Thymus (tissue), 11 donors: Measurements from ENCODE around the gene USP20. TPM values are rescaled to one million over a fixed set of nuclear protein-coding genes. Genes with fewer than 3 reads are reported as not detected.
A peak's percentile ranks its signal among the peaks of the same experiment; 100 is the strongest.

Source experiments
- DNase-seq, 9 donors: peaks; one replicate each; pipeline ENCODE4 v3.0.0-alpha.2; 2013; ENCODE audit warnings: low spot score in 9 of 9, low read depth in 6 of 9, missing footprints in 1 of 9
- H3K27ac ChIP-seq, 2 donors: one replicate each; pipeline ENCODE4 v1.5.1; 2013; ENCODE audit warnings: control low read depth in 1 of 2, low read depth in 1 of 2, low read length in 1 of 2, mild to moderate bottlenecking in 1 of 2, moderate library complexity in 1 of 2
- H3K27me3 ChIP-seq, 2 donors: one replicate each; pipeline ENCODE4 v1.5.1; 2013; ENCODE audit warnings: low read length in 1 of 2; ENCODE audit not compliant: control insufficient read depth in 2 of 2, insufficient read depth in 1 of 2
- H3K36me3 ChIP-seq, 2 donors: one replicate each; pipeline ENCODE4 v1.5.1; 2013; ENCODE audit warnings: low read length in 1 of 2, mild to moderate bottlenecking in 1 of 2, moderate library complexity in 1 of 2; ENCODE audit not compliant: control insufficient read depth in 2 of 2, insufficient read depth in 2 of 2
- H3K4me1 ChIP-seq, 2 donors: one replicate each; pipeline ENCODE4 v1.5.1; 2013; ENCODE audit warnings: low read length in 2 of 2; ENCODE audit not compliant: control insufficient read depth in 2 of 2, insufficient read depth in 2 of 2
- H3K4me3 ChIP-seq, 2 donors: one replicate each; pipeline ENCODE4 v1.5.1; 2013; ENCODE audit warnings: low read length in 2 of 2, control low read depth in 1 of 2, mild to moderate bottlenecking in 1 of 2
- H3K9me3 ChIP-seq, 2 donors: one replicate each; pipeline ENCODE4 v1.5.1; 2013; ENCODE audit warnings: low read length in 1 of 2, mild to moderate bottlenecking in 1 of 2; ENCODE audit not compliant: control insufficient read depth in 2 of 2, insufficient read depth in 1 of 2
- WGBS: extraction: QIAGEN DNeasy Blood & Tissue Kit; methylation state at CpG from one replicate; pipeline ENCODE4 v1.1.7; 2013; 5-methylcytosine and 5-hydroxymethylcytosine counted together
- polyA plus RNA-seq: library from polyadenylated mRNA; stranded (reverse); fragments of 200-250 nt; gene quantifications from one replicate; pipeline ENCODE4 v1.2.3, GENCODE V29; 2013
- total RNA-seq: library from RNA; stranded (reverse); fragments of 120-200 nt; gene quantifications from one replicate; pipeline ENCODE4 v1.2.4, GENCODE V29; 2013
- donor health status: healthy.

USP20 gene
- total and polyA plus RNA-seq, 2 donors = 30.4 to 175 TPM

DNA sequence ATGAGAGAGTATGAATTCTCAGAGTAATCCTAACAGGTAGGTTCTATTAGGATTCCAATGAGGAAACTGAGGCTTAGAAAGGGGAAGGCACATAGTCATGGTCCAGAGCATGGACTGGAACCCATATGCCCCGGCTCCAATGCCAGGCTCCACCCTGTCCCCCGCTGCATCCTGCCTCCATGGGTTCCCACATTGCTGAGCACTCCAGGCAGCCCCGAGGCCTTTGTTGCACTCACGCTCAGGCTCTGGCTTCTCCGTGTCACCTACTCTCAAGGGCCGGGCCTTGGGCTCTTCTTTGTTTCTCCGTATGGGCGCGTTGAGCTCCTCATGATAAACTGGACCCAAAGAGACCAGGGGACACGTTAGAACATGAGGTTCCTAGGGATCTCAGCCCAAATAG lies 6.3 kb upstream of the USP20 start:
- H3K4me3 ChIP-seq = no peak overlapping the region
- WGBS = 99% methylated on average over 10 of the region's 10 CpGs
- no peaks in the 10 kb centered on the region for H3K27me3 ChIP-seq
- H3K36me3 ChIP-seq = peaks cover 49 to 73% of the 10 kb centered on the region in 2 donors
- H3K4me1 ChIP-seq = peaks cover 2 to 3% of the 10 kb centered on the region in 2 donors
- no peaks in the 10 kb centered on the region for H3K9me3 ChIP-seq
- H3K27ac ChIP-seq = no peak overlapping the region
- no peak for DNase-seq

DNA sequence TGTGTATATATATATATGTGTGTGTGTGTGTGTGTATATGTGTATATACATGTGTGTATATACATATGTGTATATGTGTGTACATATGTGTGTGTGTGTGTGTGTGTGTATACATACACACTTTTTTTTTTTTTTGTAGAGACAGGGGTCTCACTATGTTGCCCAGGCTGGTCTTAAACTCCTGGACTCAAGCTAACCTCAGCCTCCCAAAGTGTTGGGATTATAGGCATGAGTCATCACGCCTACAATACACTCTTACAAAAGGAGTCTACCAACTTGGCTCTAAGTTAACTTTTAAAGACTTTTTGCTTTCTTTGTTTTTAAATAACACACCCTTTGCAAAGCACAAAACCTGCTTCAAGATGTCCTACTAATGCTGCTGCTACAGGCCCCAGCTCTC lies 2.3 kb upstream of the USP20 start:
- peaks cover 43 to 71% of the 10 kb centered on the region in 2 donors for H3K36me3 ChIP-seq

DNA sequence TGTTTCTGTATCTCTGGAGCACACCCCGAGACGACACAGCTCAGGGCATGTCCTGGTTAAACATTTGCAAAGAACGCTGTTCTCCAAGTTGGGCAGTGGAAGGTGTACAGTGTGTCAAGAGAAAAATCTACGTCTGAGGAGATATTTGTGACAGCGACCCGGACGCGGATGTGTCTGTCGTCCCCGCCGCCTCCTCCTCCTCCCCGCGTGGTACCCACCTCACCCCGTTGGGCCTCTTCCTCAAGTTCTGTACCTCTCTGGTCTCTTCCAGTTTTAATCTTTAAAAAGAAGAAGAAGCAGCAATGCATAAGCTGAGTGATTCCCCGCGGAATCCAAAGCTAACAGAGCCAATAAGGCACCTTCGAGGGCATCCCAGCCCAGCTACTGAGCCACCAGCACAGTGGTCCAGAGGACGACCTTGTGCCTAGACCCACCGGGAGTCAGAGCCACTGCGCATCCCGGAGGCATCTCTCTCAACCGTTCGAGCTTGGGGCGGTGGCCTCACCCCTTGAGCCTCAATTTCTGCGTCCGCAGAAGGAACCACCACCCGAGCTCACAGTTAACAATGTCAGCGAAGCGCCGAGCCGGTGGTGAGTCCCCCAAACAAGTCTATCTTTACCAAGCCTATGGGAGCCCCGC lies 650 bp upstream of the USP20 start:
- peaks cover 29 to 44% of the 10 kb centered on the region in 2 donors for H3K4me1 ChIP-seq
- H3K27ac ChIP-seq = peak overlapping the region; percentile 77 to 81
- peak overlapping the region; percentile 96 to 99 for H3K4me3 ChIP-seq
- DNase-seq = peak in 2 of 9 donors; percentile 31 to 54
- peaks cover 0 to 6% of the 10 kb centered on the region in 2 donors for H3K9me3 ChIP-seq
- WGBS = 3% methylated on average over 32 of the region's 32 CpGs
- H3K27me3 ChIP-seq = no peaks in the 10 kb centered on the region
- H3K36me3 ChIP-seq = peaks cover 27 to 56% of the 10 kb centered on the region in 2 donors

More for the DNA sequence above, 2.3 kb upstream of the USP20 start:
- Histone ChIP-seq H3K27me3 (no peaks in the 10 kb centered on the region), H3K9me3 (peaks cover 0 to 6% of the 10 kb centered on the region in 2 donors), H3K27ac (no peak overlapping the region), H3K4me3 (no peak overlapping the region), H3K4me1 (peaks cover 17 to 28% of the 10 kb centered on the region in 2 donors)
- no peak for DNase-seq
- WGBS = 93% methylated on average over 1 of the region's 1 CpG

DNA sequence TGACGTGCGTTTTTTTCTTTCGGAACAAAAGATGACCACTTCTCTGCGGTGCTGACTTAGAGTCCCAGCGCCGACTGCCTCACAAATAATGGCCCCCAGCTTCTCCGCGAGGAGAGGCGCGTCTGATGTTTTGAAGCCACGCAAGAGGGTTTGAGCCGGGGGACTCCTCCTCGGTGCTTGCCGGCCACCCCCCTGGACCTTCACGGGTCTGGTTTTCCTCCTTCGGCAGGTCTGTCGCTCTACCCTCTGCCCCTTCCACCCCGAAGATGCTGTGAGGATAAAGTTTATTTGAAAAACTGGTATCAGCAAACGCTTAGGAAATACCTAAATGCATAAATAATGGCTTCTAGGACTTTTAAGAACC lies 584 bp downstream of the USP20 start:
- Histone ChIP-seq H3K4me3 (peak overlapping the region; percentile 73 to 96), H3K4me1 (peaks cover 35 to 54% of the 10 kb centered on the region in 2 donors), H3K27ac (peak overlapping the region; percentile 83 to 89), H3K27me3 (no peaks in the 10 kb centered on the region), H3K36me3 (peaks cover 16 to 44% of the 10 kb centered on the region in 2 donors), H3K9me3 (peaks cover 0 to 10% of the 10 kb centered on the region in 2 donors)
- no peak for DNase-seq
- WGBS = under 1% methylated on average over 19 of the region's 19 CpGs

DNA sequence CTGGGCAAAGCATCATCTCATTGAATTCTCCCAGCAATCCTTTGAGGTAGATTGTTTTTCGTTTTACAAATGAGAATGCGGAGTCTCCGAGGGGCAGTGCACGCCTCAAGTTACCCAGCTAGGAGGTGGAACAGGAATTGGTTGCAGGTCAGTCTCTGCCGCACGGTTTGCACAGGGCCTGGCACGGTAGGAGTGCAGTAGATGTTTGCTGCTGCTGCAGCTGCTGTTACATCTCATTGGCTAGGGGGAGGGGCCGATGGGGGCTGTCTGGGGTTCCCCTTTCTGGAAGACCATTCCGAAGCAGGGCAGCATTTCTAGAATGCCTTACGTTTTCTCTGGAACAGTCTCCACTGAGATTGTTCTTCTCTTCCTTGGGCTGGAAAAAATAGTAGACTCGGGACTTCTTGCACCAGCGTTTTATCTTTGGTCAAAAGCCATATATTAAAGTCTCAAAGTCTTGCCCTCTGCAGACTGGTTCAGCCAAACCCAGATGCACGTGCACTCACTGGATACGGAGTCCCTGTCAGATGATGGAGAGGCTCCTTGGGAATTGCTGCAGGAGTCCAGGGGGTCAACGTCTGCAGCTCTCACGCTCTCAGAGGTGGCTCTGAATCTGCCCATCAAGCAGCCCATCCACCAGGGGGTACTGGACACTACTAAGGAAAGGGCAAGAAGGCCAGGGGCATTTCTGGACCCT lies 1.2 kb downstream of the USP20 start:
- peaks cover 38 to 59% of the 10 kb centered on the region in 2 donors for H3K4me1 ChIP-seq
- peaks cover 11 to 42% of the 10 kb centered on the region in 2 donors for H3K36me3 ChIP-seq
- peaks cover 0 to 10% of the 10 kb centered on the region in 2 donors for H3K9me3 ChIP-seq
- WGBS = 25% methylated on average over 16 of the region's 16 CpGs
- peak overlapping the region; percentile 67 to 83 for H3K27ac ChIP-seq
- H3K4me3 ChIP-seq = peak overlapping the region; percentile 73 to 96
- peak in 3 of 9 donors; percentile 31 to 60 (median 36) for DNase-seq
- H3K27me3 ChIP-seq = no peaks in the 10 kb centered on the region

DNA sequence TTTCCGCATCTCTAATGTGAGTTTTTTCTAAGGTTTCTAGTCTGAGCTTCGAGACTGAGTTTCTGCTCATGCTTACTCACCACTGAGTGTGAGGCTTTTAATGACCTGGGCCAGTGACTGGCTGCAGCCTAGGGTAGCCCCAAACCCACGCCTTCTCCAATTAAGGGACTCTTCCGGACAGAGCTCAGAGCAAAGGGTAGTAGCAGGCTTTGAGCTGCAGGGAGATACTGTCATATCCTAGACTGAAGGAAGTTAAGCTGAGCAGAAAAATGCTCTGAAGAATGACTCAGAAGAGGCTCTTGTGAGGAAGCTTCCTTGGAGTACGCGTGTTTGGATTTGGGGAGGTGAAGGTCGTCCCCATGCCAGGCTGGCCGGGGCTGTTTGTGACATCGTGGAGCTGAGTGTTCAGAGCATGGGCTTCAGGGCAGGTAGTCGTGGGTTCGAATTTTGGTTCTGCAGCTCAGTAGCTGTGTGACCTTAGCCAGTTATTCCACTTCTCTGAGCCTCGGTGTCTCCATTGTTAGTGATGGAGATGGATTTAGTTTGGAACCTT lies 3.5 kb downstream of the USP20 start:
- no peaks in the 10 kb centered on the region for H3K27me3 ChIP-seq
- H3K4me3 ChIP-seq = no peak overlapping the region
- peaks cover 36 to 66% of the 10 kb centered on the region in 2 donors for H3K4me1 ChIP-seq
- H3K27ac ChIP-seq = peak overlapping the region; percentile 54 to 85
- peaks cover 7 to 35% of the 10 kb centered on the region in 2 donors for H3K36me3 ChIP-seq
- no peak for DNase-seq
- WGBS = 95% methylated on average over 12 of the region's 12 CpGs
- peaks cover 0 to 10% of the 10 kb centered on the region in 2 donors for H3K9me3 ChIP-seq

DNA sequence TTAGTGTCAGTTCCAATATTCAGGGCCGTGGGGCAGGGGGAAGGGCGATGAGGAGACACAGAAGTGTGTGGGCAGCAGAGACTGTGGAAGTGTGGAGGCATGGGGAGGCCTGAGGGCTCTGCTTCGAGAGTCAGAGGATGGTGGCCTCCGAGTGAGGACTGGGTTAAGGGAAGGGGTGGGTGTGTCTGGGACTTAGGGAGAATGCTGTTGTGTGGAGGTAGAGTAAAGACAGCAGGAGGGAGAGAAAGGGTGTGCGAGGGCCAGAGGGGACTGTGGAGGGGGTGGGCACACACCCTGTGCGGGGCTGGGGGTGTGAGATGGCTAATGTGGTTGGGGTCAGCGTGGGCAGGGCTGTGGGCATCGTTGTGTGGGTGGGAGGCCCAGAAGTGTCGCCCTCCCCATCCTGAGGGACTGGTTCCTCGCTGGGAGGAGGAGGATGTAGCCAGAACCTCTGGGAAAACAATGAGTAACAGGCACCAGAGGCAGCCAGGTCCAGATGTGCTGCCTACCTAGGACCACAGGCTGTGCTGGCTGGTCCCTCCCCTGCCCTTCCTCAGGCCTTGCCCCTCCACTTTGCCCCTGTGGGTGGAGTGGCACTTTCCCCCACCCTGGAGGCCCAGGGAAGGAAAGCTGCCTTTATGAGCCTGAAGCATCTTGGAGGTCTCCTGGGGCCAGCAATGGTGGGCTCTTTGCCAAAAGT lies 4.2 kb downstream of the USP20 start:
- H3K4me1 ChIP-seq = peaks cover 32 to 63% of the 10 kb centered on the region in 2 donors
- peaks cover 7 to 37% of the 10 kb centered on the region in 2 donors for H3K36me3 ChIP-seq
- no peak overlapping the region for H3K4me3 ChIP-seq
- no peak for DNase-seq
- no peaks in the 10 kb centered on the region for H3K27me3 ChIP-seq
- peaks cover 0 to 10% of the 10 kb centered on the region in 2 donors for H3K9me3 ChIP-seq
- WGBS = 87% methylated on average over 10 of the region's 10 CpGs
- H3K27ac ChIP-seq = peak overlapping the region; percentile 48 to 85

DNA sequence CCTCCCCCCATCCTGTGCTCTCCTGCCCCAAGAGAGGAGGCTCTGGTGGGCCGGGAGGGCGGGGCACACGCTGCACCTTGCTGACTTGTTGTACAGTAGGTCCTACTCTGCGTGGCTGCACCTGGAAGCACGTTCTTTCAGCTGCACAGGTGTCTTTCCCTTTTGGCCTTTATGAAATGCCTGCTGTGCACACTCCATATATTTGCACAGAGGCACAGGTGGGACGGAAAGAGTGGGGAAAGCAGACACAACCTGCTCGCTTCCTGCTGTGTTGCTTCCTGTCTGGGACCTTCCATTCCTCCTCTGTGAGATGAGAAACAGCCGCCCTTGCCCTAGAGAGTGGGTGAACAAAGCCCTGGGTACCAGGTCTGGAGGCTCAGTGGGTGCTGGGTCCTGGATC lies 4.8 kb downstream of the USP20 start:
- H3K4me1 ChIP-seq = peaks cover 32 to 65% of the 10 kb centered on the region in 2 donors
- H3K27ac ChIP-seq = peak overlapping the region; percentile 48 to 85
- DNase-seq = peak in 3 of 9 donors; percentile 53 to 70 (median 62)
- H3K9me3 ChIP-seq = peaks cover 0 to 5% of the 10 kb centered on the region in 2 donors
- no peak overlapping the region for H3K4me3 ChIP-seq
- H3K27me3 ChIP-seq = no peaks in the 10 kb centered on the region
- WGBS = 35% methylated on average over 8 of the region's 8 CpGs
- peaks cover 7 to 37% of the 10 kb centered on the region in 2 donors for H3K36me3 ChIP-seq
